HepG2 (cell line): ENCODE data around the gene ANAPC1. TPM values are rescaled to one million over a fixed set of nuclear protein-coding genes. Genes with fewer than 3 reads are reported as not detected.
A peak's percentile ranks its signal among the peaks of the same experiment; 100 is the strongest.

Experiments used
- BORCS8-MEF2B ChIP-seq: sonication (generic); formaldehyde crosslinking; IDR thresholded peaks from 2 replicates; pipeline ENCODE4 v1.8.0; 2022; ENCODE audit warnings: mild to moderate bottlenecking, missing genetic modification reagents
- CBFB ChIP-seq: sonication (generic); formaldehyde crosslinking; IDR thresholded peaks from 2 replicates; pipeline ENCODE4 v1.4.0; 2020; ENCODE audit warnings: missing genetic modification reagents
- ELK4 ChIP-seq: sonication (generic); formaldehyde crosslinking; IDR thresholded peaks from 2 replicates; pipeline ENCODE4 v1.9.0; 2021; ENCODE audit warnings: missing genetic modification reagents, borderline replicate concordance
- ETS1 ChIP-seq: sonication (generic); formaldehyde crosslinking; IDR thresholded peaks from 2 replicates; pipeline ENCODE4 v1.4.0; 2020; ENCODE audit warnings: missing genetic modification reagents
- FOXK1 ChIP-seq: sonication (generic); formaldehyde crosslinking; IDR thresholded peaks from 2 replicates; pipeline ENCODE4 v1.4.0; 2020; ENCODE audit warnings: low read depth, missing genetic modification reagents, borderline replicate concordance
- LBX2 ChIP-seq: sonication (generic); formaldehyde crosslinking; IDR thresholded peaks from 2 replicates; pipeline ENCODE4 v1.5.0; 2020; ENCODE audit warnings: missing genetic modification reagents, mild to moderate bottlenecking, borderline replicate concordance
- MAFG ChIP-seq: sonication (generic); formaldehyde crosslinking; IDR thresholded peaks from 2 replicates; pipeline ENCODE4 v1.5.1; 2020; ENCODE audit warnings: mild to moderate bottlenecking, missing genetic modification reagents
- MYPOP ChIP-seq: sonication (generic); formaldehyde crosslinking; IDR thresholded peaks from 2 replicates; pipeline ENCODE4 v1.8.1; 2023; ENCODE audit warnings: mild to moderate bottlenecking, moderate library complexity, missing genetic modification reagents
- NPAS2 ChIP-seq: sonication (generic); formaldehyde crosslinking; IDR thresholded peaks from 2 replicates; pipeline ENCODE4 v1.8.0; 2022; ENCODE audit warnings: mild to moderate bottlenecking, missing genetic modification reagents, borderline replicate concordance
- PHF20 ChIP-seq: sonication (generic); formaldehyde crosslinking; IDR thresholded peaks from 2 replicates; pipeline ENCODE4 v1.5.0; 2020; ENCODE audit warnings: mild to moderate bottlenecking, missing genetic modification reagents
- PITX1 ChIP-seq: sonication (generic); formaldehyde crosslinking; IDR thresholded peaks from 2 replicates; pipeline ENCODE4 v1.5.1; 2020; ENCODE audit warnings: mild to moderate bottlenecking, missing genetic modification reagents
- ZIK1 ChIP-seq: sonication (generic); formaldehyde crosslinking; IDR thresholded peaks from 2 replicates; pipeline ENCODE4 v1.5.0; 2020; ENCODE audit warnings: mild to moderate bottlenecking, low read depth, missing genetic modification reagents, borderline replicate concordance
- ZNF317 ChIP-seq: sonication (generic); formaldehyde crosslinking; IDR thresholded peaks from 2 replicates; pipeline ENCODE4 v1.5.0; 2020; ENCODE audit warnings: mild to moderate bottlenecking, missing genetic modification reagents
- ZNF446 ChIP-seq: sonication (generic); formaldehyde crosslinking; IDR thresholded peaks from 2 replicates; pipeline ENCODE4 v1.5.0; 2020; ENCODE audit warnings: mild to moderate bottlenecking, missing genetic modification reagents
- ZNF614 ChIP-seq: IDR thresholded peaks from 2 replicates; pipeline ENCODE4 v1.6.1; 2018; ENCODE audit warnings: missing biosample characterization, missing genetic modification reagents, inconsistent platforms, borderline replicate concordance
- polyA plus RNA-seq, 8 experiments: library from polyadenylated mRNA; depleted of rRNA in 3 of 8; stranded (reverse) in 7 of 8; unstranded in 1 of 8; fragments of >200 nt; fragmentation: Illumina TruSeq in 4 of 8; extraction: Trizol in 4 of 8; gene quantifications; 2 replicates each; pipeline versions ENCODE4 v1.2.1 to v1.2.3, GENCODE V29; 2011 to 2016; ENCODE audit warnings: low read depth in 4 of 8, missing spikeins in 1 of 8, mixed read lengths in 1 of 8; ENCODE audit not compliant: insufficient read depth in 1 of 8
- total RNA-seq, 5 experiments: library from RNA; depleted of rRNA; stranded (reverse); fragments of >200 nt; fragmentation: Illumina TruSeq; extraction: Trizol; gene quantifications; 2 replicates each; pipeline ENCODE4 v1.2.3, GENCODE V29; 2016; ENCODE audit warnings: low read depth in 1 of 5

Gene ANAPC1
- total and polyA plus RNA-seq, 2 of the 13 experiments (the other 11 are each of a cell fraction or from before 2014, with no cell fraction given), result 50.0 to 89.7 TPM

- peak; percentile 73 for TF ChIP-seq PHF20 (CRISPR knock-in tag)
- TF ChIP-seq ELK4 (CRISPR knock-in tag), result 0 out of 2 replicates have a peak, but pooled peaks have one; percentile 36
- TF ChIP-seq ZNF317 (CRISPR knock-in tag), result peak; percentile 60; the same call in 1 of the 2 replicates
- TF ChIP-seq ZNF614 (CRISPR knock-in tag), result peak; percentile 73; the same call in 1 of the 2 replicates
- peak; percentile 38; the same call in 1 of the 2 replicates for TF ChIP-seq MYPOP (CRISPR knock-in tag)
- peak; percentile 86 for TF ChIP-seq FOXK1 (CRISPR knock-in tag)
- no peak for TF ChIP-seq MAFG (CRISPR knock-in tag)
- TF ChIP-seq NPAS2 (CRISPR knock-in tag), result no peak
- TF ChIP-seq ZIK1 (CRISPR knock-in tag), result 0 out of 2 replicates have a peak, but pooled peaks have one; percentile 75
- no peak for TF ChIP-seq ETS1
- peak; percentile 28; the same call in 1 of the 2 replicates for TF ChIP-seq ZNF446 (CRISPR knock-in tag)
- peak; percentile 64; the same call in 1 of the 2 replicates for TF ChIP-seq CBFB (CRISPR knock-in tag)
- peak; percentile 28; the same call in 1 of the 2 replicates for TF ChIP-seq PITX1 (CRISPR knock-in tag)
- peak; percentile 75 for TF ChIP-seq BORCS8-MEF2B (CRISPR knock-in tag)
- TF ChIP-seq LBX2 (CRISPR knock-in tag), result no peak
- TF ChIP-seq, all 625 proteins: peak for 303
These were observed 14.1 kb upstream of the ANAPC1 start, which contains the start of gene MERTK (continued) for GRCh38 chr2:111897924-111898702.
